ENCODE data around the gene TNFSF15.

DNA sequence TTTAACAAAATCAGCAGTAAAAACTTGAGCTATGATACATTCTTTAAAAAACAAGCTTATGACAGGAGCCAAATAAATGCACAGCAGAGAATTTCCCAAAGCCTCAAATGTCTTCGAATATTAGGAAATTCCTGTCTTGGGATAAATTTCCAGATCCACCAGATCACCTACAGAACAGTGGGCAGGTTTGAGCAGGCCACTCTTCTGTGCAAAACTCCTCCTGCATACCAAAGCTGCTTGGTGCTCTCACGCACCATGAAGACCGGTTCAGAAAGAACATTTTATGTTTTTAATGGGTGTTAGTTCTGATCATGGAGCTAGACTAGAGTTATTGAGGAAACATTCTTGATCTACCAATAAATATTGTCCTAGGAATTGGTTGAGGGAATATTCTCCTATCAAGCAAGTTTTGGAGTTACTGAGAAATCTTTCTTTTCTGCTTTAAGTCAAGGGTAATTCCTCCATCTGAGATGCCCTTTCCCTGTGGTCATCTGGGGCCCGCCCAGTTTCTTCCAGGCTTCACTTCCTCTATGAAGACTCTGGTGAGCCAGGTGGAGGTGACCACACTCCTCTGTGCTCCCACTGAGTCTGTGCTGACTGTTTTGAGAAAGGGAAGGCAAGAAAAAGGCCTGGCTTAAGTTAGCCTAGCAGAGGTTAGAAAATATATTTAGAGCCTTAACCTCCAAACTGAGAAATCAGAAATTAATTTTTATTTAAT lies 17.9 kb downstream of the TNFSF15 start:
- TF ChIP-seq POLR2AphosphoS5 (IDR thresholded peaks at IDR 0.05) (no peak), CTCF (IDR thresholded peaks at IDR 0.05) (no peak), POLR2A (IDR thresholded peaks at IDR 0.05) (no peak)
